Medulla oblongata (tissue), 1 donor: ENCODE results near the gene IFT52.

ENCODE experiments used
- DNase-seq: peaks from one replicate; pipeline ENCODE4 v3.0.0-alpha.2; 2015; ENCODE audit errors: extremely low spot score

The IFT52 gene

DNA sequence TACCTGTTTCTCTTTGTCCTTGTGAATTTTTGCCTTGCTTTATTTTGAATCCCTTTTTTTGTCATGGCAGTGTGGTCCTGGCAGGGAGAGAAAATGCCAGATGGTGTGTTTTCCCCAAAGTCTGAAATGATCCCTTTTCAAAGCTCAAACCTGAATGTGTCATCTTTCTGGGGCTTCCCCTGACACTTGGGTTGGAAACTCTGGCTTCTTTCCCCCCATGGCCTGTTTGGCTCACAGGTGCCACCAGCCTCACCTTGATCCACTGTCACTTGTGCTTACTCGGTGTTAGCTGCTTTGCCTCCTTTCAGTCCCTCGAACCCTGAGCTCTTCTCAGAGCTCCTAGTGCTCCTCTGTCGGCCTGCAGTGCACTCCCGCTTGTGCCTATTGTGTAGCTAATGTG lies 98.4 kb downstream of the IFT52 start:
- DNase-seq = no peak

DNA sequence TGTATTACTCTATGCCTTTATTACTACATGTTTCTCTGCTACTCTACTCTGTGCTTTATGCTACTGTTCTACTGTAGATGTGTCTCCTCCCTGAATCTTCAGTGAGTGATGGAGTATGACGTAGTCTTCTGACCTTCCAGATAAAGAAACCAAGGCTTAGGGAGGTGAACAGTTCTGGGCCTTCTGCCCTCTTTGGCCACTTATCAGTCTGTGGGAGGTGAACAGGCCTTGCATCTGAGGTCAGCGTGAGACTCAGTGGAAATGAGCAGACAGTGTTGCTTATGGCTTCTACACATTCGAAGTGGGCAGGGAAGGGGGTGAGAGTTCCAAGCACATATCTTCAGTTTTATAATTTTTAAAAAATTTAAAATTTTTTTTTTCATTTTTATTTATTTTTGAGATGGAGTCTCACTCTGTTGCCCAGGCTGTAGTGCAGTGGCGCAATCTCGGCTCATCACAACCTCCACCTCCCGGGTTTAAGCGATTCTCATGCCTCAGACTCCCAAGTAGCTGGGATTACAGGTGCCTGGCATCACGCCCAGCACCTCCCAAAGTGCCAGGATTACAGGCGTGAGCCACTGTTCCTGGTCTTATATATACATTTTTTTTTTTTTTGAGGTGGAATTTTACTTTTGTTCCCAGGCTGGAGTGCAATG lies 100.3 kb downstream of the IFT52 start:
- no peak for DNase-seq

DNA sequence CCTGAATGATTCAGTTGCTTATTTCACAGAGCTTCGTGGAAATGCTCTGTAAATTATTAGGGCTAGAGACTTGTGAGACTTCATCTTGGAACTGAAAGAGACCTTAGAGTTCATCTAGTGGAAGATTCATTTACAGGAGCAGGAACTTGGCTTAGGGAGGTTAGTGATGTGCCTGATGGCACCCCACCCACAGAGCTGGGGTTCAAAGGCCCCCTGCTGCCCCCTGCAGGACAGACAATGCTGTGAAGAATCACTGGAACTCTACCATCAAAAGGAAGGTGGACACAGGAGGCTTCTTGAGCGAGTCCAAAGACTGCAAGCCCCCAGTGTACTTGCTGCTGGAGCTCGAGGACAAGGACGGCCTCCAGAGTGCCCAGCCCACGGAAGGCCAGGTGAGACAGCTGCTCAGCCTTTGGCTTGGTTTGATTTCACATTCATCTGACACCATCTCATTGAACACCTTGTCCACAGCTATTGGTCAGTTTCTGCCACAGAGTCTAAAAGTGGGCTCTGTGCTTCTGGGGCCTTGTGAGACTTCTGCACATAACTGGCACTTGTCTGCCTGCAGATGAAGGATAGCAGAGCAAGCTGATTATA lies 101.3 kb downstream of the IFT52 start:
- DNase-seq = peak; percentile 38

DNA sequence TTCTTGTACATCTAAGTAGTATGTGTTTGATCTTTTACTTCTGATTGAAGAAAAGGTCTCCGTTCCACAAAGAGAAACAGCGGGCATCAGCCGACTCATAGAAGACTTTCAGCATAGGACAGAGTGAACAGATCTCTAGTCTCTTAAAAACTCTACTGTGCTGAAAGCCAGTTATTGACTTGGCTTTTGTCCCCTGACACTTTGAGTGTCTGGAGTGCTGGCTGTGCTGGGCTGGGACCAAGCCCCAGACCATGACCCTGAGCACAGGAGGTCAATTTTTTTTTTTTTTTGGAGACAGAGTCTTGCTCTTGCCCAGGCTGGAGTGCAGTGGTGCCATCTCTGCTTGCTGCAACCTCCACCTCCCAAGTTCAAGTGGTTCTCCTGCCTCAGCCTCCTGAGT lies 104.0 kb downstream of the IFT52 start:
- no peak for DNase-seq

DNA sequence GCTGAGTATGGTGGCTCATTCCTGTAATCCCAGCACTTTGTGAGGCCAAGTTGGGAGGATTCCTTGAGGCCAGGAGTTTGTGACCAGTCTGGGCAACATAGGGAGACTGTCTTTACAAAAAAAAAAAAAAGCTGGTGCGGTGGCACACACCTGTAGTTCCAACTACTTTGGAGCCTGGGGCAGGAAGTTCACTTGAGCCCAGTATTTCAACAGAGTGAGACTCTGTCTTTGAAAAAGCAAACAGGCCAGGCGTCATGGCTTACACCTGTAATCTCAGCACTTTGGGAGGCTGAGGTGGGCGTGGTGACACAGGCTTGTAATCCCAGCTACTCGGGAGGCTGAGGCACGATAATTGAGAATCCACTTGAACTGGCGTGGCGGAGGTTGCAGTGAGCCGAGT lies 104.8 kb downstream of the IFT52 start:
- DNase-seq = no peak
